ENCODE measurements around the gene C11orf21. TPM values are rescaled to one million over a fixed set of nuclear protein-coding genes. Genes with fewer than 3 reads are reported as not detected.

Gene C11orf21
- total RNA-seq, 1 donor from 2014 or later: not detected

DNA sequence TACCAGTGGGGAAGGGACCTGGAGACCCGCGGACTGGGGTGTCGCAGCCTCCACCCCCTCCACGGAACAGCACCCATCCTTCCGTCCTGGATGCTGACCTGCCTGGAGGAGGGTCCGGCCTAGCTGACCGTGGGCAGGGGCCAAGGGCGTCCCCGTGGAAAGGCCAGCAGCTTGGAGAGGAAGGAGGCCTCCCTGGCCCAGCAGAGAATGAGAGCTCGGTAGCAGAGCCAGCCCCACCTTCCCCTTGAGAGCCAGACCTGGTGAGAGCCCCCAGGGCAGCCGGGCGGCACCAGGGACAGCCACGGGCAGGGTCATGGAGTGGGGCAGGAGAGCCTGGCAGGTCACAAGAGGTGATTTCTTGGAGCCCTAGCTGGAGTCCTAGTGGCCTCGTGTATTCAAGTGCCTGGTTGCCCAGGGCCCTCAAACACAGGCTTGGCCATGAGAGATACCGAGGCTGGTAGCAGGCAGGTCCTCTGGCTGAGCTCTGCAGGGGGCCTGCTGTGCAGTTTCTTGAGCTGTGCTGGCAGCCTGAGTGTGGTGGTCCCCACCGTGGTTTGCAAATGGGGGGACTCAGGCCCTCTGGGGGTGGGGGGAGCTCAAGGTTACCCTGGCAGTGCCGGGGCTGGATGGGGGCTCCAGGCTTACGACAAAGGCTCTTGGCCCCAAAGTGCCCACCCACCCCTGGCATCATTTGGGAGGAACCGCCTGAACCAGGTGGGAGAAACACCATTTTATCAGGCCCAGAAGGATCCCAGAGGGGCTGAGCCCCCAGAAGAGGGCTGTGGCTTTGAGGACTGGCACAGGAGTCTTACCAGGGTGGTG lies 7.7 kb upstream of the C11orf21 start:
- DNase-seq (ENCODE audit: low read depth) (no peak), FAIRE-seq (no peak)
- no peak overlapping the region for H2AFZ ChIP-seq (ENCODE audit: low read depth, low read length)
- Mint-ChIP-seq H3K9me3 (ENCODE audit: unreplicated experiment) (no peaks in the 10 kb centered on the region), H3K4me3 (ENCODE audit: unreplicated experiment) (no peak overlapping the region), H3K27ac (ENCODE audit: unreplicated experiment) (no peak overlapping the region), H3K36me3 (ENCODE audit: low read depth, unreplicated experiment) (no peaks in the 10 kb centered on the region), H3K27me3 (ENCODE audit: low read depth, unreplicated experiment) (peaks cover 2% of the 10 kb centered on the region), H3K4me1 (ENCODE audit: low read depth, unreplicated experiment) (peaks cover 6% of the 10 kb centered on the region)
- H3K9ac ChIP-seq (ENCODE audit: low read length): no peak overlapping the region
- no peak overlapping the region for H3K4me3 ChIP-seq (ENCODE audit: insufficient read depth, low read depth, low read length)
- no peaks in the 10 kb centered on the region for H4K20me1 ChIP-seq (ENCODE audit: insufficient read depth, low read length)
- no peaks in the 10 kb centered on the region for H3K27me3 ChIP-seq (ENCODE audit: insufficient read depth, low read length)
- H3K79me2 ChIP-seq (ENCODE audit: insufficient read depth, low read length): no peaks in the 10 kb centered on the region
- H3K9me3 ChIP-seq (ENCODE audit: insufficient read depth, low read depth, low read length): no peaks in the 10 kb centered on the region
- H3K4me1 ChIP-seq (ENCODE audit: insufficient read depth, low read length): peaks cover 22% of the 10 kb centered on the region
- no peak overlapping the region for H3K27ac ChIP-seq (ENCODE audit: low read depth, low read length)
- H3K36me3 ChIP-seq (ENCODE audit: insufficient read depth, low read length): no peaks in the 10 kb centered on the region
- no peak for TF ChIP-seq EZH2 (IDR thresholded peaks at IDR 0.05; ENCODE audit: insufficient read depth, low read length)
- no peak for TF ChIP-seq CTCF (IDR thresholded peaks at IDR 0.05; ENCODE audit: insufficient read depth, low read depth, low read length)
- H3K4me2 ChIP-seq (ENCODE audit: low read length): no peak overlapping the region

DNA sequence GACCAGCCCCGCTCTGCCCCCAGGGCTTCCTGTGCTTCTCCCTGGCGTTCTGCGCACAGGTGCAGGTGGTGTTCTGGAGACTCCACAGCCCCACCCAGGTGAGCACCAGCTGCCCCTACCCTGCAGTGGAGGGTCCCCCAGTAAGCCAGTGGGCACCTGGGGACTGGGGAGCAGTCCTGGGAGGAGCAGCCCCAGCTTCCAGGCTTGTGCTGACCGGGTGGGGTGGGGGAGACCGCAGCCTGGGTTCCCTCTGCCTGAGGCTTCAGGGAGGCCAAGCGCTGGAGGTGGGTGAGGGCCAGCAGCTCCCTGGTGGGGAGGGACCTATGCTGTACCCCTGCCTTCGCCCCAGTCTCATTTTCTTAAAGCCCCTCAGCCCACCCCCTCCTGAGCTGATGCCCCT lies 7.0 kb upstream of the C11orf21 start:
- H3K4me1 Mint-ChIP-seq (ENCODE audit: low read depth, unreplicated experiment): peaks cover 6% of the 10 kb centered on the region

More for the DNA sequence above, 7.0 kb upstream of the C11orf21 start:
- Histone ChIP-seq H3K4me2 (ENCODE audit: low read length) (no peak overlapping the region), H3K79me2 (ENCODE audit: insufficient read depth, low read length) (no peaks in the 10 kb centered on the region), H4K20me1 (ENCODE audit: insufficient read depth, low read length) (no peaks in the 10 kb centered on the region), H3K9ac (ENCODE audit: low read length) (no peak overlapping the region), H3K27ac (ENCODE audit: low read depth, low read length) (no peak overlapping the region), H2AFZ (ENCODE audit: low read depth, low read length) (no peak overlapping the region), H3K4me3 (ENCODE audit: insufficient read depth, low read depth, low read length) (no peak overlapping the region), H3K27me3 (ENCODE audit: insufficient read depth, low read length) (no peaks in the 10 kb centered on the region), H3K9me3 (ENCODE audit: insufficient read depth, low read depth, low read length) (no peaks in the 10 kb centered on the region), H3K36me3 (ENCODE audit: insufficient read depth, low read length) (no peaks in the 10 kb centered on the region), H3K4me1 (ENCODE audit: insufficient read depth, low read length) (peaks cover 19% of the 10 kb centered on the region)
- Mint-ChIP-seq H3K36me3 (ENCODE audit: low read depth, unreplicated experiment) (no peaks in the 10 kb centered on the region), H3K27me3 (ENCODE audit: low read depth, unreplicated experiment) (peaks cover 2% of the 10 kb centered on the region), H3K4me3 (ENCODE audit: unreplicated experiment) (no peak overlapping the region), H3K9me3 (ENCODE audit: unreplicated experiment) (no peaks in the 10 kb centered on the region), H3K27ac (ENCODE audit: unreplicated experiment) (no peak overlapping the region)
- FAIRE-seq (no peak), DNase-seq (ENCODE audit: low read depth) (no peak)
- TF ChIP-seq CTCF (IDR thresholded peaks at IDR 0.05; ENCODE audit: insufficient read depth, low read depth, low read length) (no peak), EZH2 (IDR thresholded peaks at IDR 0.05; ENCODE audit: insufficient read depth, low read length) (no peak)

All from astrocyte (in vitro differentiated cells and primary cell).